HCEC 1CT (cell line): Measurements from ENCODE around the gene PLVAP.
"Not testable (repeated sequence)": the region's sequence is repeated elsewhere in the genome, so short reads cannot be mapped to it uniquely, and the experiment has no call there.

Experiments
- DNase-seq: peaks from one replicate; pipeline ENCODE4 v3.0.0-alpha.2; 2017

Gene PLVAP

DNA sequence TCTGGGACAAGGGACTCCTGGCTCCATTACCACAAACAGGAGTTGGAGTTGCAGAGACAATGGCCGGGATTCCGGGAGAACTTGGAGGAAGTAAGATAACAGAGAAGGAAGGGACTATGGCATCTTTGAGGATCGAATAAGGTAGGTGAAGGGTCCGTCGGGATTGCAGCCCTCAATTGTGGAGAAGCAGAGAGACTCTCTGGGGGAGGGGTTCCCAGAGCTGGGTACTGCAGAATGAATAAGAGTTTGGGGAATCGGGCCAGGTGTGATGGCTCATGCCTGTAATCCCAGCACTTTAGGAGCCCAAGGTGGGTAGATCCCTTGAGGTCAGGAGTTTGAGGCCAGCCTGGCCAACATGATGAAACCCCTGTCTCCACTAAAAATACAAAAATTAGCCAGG is 24.5 kb upstream of the PLVAP start:
- no peak for DNase-seq

DNA sequence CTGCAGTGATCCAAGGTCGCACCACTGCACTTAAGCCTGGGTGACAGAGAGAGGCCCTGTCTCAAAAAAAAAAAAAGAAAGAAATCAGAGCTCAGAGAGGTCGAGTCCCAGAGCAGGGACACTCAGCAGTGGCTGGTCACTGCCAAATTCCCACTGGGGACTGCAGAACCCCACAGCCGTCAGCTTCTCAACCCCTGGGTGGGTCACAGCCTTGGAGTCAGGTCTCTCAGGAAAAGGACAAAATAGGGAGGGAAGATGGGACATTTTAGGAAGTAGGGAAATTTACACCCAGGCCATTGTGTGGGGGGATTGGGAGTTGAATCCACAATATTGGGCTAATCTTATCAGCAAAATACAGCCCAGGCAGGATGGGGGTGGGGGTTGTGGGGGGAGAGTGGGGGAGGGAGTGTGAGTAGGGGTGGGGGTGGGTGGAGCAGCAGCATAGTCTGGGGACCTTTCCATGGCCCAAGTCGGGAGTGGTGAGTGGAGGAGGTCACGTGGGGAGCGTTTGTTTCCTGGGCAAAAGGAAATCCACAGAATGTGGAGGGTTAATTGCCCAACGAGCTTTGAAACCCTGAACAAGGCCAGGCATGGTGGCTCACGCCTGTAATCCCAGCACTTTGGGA is 21.9 kb upstream of the PLVAP start:
- DNase-seq = no peak

DNA sequence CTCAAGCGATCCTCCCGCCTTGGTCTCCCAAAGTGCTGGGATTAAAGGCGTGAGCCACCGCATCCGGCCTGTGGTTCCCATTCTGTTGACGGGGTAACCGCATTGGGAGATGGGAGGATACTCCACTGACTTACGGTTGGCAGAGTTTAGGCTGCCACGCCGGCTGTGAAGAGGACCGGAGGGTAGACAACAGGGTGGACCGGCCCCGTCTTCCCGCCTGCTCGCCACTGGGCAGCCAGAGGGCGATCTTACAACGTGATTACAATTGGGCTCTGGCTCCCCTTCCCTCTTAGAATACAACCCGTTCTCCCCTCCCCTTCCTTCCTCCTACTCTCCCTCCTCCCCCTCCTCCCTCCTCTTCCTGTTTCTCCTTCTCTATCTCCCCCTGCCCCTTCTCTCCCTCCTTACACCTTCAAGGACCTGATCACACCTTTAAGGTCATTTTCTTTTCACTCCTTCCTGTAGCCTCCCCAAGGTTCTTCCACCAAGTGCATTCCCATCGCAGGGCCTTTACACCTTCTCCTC is 17.8 kb upstream of the PLVAP start:
- DNase-seq = peak; percentile 71

DNA sequence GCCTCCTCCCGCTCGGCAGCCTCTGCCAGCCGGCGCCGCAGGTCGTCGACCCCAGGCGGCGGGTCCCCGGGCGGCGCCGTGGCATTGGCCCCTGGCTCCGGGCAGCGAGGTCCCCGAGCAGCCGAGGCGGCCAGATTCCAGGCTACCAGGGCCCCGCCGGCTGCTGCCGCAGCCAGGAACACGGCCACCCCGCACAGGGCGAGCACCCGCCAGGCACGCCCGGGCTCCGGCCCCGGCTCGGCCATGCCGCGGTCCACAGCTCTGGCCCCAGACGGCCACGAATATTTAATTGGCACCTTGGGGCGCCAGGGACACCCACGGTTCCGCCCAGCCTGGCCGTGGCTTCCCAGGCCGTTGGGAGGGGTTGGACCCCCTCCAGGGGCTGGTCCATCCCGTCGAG is 16.8 kb upstream of the PLVAP start, which contains the start of gene CCDC194:
Gene CCDC194 (minus strand): TSS at position 283 of the 400 bp plus-strand sequence. CDS start 38 bp downstream, at position 245.
- no peak for DNase-seq

DNA sequence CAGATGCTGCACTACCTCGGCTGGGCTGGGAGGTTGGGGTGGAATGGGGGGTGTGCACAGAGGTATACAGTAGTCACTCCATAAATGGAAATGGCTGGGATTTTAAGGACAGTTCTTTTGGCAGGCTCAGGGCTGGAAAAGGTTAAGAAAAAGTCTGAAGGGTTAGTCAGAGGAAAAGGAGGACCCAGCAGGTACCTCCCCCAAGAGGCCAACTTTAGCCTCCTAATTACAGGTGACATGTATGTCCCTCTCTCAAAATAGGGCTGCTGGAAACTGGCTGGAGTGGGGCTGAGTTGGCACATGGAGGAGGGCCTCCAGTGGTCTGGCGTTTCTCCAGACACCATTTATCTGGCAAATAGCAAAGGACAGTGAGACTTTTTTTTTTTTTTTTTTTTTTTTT is 15.9 kb upstream of the PLVAP start:
- no peak for DNase-seq

DNA sequence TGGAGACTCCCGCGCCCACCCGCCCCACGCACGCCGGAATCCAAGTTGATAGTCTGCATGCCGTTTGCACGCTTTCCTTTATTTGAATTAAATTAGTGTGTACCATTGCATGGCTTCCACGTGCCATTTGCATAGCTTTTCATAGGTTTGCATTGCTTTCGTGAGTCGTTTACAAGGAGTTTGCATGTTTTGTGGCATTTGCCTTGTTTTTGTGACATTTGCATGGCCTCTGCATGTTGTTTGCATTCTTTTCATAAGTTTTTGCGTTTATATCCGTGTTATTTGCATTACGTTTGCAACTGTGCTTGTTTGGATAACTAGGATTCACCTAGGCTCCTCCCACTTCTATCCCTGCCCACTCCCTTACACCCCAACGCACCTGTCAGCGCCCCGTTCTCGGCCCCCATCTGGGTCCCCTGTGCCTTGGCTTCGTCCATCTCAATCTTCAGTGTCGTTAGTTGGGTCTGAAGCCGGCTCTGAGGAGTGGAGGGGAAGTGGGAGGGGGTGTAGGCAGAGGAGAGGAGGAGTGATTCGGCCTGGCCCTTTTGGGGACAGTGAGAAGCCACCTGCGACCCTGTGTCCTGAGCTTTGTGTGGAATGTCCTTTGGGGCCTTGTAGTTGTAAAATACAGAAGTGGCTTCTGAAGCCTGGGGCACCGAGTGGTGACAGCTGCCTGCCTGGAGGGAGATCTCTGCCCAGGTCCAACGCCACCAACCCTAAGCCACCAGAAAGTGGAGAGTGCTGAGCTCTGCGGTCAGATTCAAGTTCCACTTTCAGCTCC is 14.4 kb upstream of the PLVAP start:
- DNase-seq = no peak

DNA sequence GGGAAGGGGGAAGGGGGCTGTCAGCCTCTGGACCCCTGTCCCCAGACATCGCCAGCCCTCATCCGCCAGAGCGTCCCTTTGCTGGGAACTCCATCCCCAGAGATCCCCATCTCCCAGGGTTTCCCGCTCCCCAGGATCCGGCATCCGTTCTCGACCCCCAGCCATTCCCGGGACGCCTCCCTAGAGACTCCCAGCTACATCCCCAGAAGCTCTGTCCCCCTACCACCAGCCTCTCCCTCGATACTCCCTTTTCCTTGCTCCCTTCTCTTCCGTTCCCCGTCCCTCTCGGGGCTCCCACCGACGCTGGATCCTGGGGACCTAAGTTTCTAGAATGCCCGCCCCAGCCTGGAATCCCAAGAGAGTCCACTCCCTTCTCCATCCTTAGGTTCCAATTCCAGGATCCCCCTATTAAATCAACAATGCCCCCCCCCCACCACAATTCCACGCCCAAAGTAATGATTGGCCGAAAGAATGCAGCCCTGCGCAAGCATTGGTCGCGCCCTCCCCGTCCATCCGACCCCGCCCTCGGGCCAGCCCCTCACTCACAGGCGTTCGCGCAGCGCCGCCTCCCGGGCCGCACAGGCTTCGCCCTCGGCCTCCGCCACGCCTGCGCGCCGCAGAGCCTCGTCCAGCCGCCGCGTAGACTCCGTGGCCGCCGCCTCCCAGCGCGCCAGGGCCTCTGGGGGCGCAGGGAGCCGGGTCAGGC is 13.7 kb upstream of the PLVAP start:
- DNase-seq = peak; percentile 89

DNA sequence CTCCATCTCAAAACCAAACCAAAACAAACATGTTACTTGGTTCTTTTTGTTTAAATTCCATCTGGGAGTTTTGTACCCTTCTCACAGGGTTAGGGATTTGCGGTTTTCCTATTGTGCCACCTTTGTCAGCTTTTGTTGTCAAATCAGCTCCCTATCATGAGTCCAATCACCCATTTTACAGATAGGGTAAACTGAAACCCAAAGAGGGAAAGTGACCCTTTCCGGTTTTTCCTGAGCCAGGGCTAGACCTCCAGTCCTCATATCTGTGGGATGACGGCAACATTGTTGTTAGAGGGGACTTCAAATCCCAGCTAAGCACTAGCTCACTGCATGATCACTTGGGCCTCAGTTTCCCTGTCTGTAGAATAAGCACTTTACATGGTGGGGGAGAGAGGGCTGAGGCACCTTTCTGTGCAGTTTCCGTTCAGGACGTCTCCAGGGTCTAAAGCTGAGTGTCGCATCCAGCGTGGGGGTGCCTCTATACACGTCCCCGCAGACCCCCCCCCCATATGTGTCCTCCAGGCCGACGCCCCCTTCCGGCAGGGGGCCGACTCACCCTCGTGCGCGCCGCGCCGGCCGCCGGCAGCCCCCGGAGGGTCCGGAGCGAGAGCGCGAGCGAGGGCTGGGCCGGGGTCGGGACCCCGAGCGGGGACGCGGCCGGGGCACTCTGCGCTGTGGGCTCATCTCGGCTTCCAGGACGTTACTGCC is 13.0 kb upstream of the PLVAP start:
- no peak for DNase-seq

DNA sequence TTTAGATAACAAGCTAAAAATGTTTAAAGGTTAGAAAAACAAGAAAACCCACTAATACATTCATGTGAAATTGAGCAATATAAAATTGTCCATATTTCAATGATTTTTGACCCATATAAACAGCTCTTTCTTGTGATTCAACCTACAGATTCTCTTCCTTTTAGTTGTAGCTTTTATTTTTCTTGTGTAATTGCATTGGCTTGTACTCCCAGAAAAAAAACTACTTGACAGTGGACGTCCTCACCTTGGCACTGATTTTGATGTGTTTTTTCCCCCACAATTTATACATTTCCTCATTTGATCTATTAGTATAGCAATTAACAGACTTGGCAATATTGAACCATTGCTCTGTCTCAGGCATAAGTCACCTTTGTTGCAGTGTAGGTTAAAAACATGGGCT is 12.1 kb upstream of the PLVAP start:
- DNase-seq = no peak

DNA sequence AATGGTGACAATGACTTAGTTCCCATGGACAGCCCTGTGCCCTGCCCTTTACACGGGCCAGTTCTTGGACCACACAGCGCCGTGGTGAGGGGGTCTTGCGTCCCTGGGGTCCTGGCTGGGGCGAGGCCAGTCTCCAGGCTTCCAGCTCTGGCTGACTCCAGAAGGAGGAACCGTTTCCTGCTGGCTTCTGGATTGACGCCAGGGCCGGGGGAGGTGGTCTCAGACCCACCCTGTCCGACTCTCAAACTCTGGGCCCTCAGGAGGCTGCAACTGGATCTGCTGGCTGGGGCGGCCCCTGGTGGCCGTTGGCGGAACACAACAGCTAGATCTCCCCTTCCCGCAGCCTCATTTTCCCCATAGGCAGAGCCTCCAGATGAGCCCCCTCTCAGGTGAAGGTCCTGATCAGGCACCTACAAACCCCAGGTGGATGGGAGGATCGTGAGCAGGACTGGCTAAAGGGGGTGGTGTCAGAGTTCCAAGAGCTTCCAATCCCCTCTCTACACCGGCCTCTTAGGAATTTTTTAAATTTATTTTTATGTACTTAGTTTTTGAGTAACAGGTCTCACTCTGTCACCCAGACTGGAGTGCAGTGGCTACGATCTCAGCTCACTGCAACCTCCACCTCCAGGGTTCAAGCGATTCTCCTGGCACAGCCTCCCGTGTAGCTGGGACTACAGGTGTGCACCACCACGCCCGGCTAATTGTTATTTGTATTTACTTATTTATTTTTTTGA is 8.9 kb upstream of the PLVAP start:
- DNase-seq = peak; percentile 28

DNA sequence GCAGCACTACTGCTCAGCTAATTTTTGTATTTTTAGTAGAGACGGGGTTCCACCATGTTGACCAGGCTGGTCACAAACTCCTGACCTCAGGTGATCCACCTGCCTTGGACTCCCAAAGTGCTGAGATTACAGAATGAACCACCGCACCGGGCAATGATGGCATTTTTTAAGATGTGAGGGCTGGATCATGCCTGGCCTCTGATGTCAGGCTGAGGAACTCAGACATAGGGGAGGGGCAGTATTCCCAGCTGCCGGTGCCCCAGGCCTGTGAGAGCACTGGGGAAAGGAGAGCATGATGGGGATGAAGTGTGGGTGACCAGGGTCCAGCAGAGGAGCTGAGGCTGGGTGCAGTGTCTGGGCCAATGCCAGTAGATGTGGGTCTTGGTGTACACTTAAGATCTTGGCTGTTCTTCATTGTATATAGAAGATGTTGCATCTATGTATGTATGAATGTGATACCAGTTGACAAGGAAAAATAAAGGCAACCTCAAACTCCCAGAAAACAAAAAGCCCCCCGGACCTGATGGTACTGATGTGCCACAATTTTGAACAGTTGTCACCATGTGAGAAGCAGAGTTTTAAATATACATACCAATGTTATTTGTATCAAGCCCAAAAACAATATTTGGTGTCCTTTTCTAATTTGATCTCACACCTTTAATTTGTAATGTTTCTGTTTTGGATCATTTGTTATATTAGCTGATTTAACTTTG is 3.4 kb upstream of the PLVAP start:
- no peak for DNase-seq

DNA sequence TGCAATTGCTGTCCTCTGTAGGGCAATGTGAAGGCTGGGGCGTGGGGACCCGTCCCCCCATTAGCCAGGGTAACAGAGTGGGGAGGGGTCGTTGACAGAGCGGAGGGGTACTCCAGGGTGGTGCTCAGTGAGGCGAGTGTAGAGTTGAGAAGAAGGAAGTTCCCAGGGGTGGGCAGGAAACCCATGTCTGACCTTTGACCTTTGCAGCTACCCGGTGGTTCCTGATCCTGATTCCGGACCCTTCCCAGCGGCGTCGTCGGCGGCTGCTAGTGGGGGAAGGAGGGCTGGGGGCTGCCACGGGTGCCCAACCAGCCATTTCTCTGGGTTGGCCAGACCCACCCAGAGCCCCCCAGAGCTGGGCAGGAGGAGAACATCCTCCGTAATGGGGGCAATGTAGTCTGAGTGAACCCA is 2.1 kb upstream of the PLVAP start:
- no peak for DNase-seq

DNA sequence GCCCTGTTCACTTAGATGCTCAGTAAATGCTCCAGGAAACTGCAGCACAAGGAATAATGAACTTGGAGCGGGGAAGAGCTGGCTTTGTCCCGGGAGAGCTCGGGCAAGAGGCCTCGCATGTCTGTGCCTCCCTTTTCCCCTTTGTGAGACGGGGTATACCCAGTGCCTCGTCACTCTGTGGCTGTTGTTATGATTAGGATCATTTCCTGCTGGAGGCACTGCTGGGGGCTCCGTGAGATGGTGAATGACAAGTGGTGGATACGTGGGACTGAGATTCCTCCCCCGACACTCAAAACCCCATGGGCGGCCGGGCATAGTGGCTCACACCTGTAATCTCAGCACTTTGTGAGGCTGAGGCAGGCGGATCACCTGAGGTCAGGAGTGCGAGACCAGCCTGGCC is 1.1 kb upstream of the PLVAP start:
- no peak for DNase-seq

DNA sequence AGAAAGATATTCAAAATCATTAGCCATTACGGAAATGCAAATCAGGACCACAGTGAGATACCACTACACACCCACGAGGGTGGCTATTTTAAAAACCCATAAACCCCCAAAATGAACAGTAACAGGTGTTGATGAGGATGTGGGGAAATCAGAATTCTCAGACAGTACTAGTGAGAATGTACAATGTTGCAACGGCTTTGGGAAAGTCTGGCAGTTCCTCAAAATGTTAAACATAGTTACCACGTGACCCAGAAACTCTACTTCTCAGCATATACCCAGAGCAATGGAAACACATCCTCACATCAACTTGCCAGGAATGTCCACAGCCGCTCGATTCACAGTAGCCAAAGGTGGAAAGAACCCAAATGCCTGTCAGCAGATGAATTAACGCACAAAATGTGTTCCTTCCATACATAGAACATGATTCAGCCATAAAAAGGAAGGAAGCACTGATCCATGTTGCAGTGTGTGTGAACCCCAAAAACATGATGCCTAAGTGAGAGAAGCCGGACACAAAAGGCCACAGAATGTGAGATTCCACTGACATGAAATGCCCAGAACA is 7.0 kb downstream of the PLVAP start:
- DNase-seq = peak; percentile 55

DNA sequence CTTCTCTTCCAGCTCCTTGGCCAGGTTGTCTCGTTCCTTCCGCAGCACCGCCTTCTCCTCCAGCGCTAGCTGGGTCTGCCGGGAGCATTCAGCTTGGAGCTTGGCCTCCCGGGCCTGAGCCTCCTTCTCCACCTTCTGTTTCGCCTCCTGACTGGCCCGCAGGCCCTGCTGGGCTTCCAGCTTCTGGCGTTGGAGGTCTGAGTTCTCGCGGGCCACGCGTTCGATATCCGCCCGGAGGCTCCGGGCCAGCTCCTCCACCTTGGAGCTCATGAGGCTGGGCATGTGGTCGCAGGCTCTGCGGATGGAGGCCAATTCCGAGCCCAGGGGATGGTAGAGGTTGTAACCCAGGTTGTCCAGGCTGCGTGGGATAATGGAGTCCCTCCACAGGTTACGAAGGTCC is 11.8 kb downstream of the PLVAP start:
- no peak for DNase-seq

DNA sequence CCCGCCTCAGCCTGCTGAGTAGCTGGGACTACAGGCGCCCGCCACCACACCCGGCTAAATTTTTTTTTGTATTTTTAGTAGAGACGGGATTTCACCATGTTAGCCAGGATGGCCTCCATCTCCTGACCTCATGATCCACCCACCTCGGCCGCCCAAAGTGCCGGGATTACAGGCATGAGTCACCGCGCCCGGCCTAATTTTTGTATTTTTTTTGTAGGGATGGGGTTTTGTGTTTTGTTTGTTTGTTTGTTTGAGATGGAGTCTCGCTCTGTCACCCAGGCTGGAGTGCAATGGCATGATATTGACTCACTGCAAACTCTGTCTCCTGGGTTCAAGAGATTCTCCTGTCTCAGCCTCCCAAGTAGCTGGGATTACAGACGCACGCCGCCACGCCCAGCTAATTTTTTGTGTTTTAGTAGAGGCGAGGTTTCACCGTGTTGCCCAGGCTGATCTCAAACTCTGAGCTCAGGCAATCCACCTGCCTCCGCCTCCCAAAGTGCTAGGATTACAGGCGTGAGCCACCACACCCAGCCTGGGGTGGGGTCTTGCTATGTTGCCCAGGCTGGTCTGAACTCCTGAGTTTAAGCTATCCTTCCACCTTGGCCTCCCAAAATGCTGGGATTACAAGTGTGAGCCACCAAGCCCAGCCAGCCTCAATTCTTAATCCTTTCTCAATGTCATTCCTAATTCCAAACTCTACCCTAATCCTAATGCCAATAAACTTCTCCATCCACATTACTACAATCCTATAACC is 13.1 kb downstream of the PLVAP start:
- DNase-seq = not testable (repeated sequence)

DNA sequence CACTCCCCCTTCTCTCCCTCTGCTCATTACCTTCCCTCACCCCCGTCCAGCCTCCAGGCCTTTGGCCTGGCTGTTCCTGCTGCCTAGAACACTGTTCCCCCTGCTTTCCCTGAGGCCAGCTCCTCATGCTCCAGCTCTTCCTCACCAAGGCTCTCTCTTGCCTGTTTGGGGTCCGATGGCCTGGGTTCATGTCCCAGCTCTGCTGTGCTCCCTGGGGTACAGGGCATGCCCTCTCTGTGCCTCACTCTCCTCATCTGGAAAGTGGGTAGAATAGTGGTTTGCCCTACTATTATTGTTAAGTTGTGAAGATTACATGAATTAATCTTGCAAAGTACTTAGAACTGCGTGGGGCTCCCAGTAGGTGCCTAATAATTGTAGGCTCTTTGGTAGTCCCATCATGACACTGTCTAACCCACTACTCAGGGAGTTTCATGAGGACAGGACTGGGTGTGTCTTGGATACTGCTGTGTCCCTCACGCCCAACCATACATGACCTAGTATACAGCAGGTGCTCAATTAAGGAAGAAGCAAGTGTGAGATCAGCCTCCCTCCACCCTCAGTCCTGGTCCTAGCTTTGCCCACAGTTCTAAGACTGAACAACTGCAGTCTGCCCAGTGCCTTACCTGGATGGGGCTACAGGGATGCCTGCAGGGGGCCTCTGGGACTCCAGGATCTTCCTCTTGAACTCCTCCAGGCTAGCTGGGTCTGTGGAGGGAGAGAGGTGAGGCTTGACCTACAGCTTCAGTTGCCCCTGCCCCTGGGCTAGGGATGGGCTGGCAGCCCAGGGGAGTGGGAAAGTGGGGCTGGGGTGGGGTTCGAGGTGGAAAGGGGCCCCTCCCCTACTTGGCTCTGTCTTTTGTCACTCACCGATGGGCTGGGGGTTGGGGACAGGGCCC is 17.0 kb downstream of the PLVAP start:
- DNase-seq = no peak

DNA sequence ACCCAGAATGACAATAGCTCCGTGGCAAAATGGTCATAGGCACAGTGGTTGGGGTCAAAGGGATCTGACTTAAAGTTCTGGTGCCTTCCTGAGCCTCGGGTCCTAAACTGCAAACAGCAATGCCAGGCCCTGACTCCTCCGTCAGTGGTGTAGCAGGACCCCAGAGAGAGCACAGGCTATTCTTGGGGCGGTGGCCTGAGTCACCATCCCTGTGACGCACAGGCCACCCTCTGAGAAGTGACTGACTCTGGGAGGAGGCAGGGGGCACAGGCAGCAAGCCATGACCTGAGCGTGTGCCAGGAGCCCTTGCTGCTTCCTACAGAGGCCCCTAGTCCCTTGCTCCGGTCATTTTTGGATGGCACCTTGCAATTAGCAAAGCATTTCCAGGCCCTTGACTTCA is 18.7 kb downstream of the PLVAP start:
- DNase-seq = peak; percentile 31

DNA sequence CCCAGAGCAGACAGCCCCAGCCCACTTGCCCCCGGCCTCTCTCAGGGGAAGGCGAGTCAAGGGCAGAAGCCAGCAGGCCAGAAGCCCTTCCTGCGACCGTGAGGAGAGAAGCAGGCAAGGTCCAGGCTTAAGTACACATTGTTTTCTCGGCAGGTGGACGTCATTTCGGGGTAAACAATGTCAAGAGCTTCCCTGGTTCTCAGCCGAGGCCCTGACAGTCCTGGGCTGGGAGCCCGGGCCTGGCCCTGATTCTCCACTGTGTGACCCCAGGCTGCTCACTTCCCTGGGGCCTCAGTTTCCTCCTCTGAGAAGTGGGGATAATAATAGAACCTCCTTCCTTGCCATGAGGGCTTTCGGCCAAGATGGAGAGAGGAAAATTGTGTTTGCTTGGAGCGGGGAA is 19.4 kb downstream of the PLVAP start:
- no peak for DNase-seq
